Esophagus squamous epithelium (tissue), 4 donors: ENCODE data around the gene CAVIN1.

Source experiments
- POLR2A ChIP-seq, 4 donors: fragments of 450-650 bp; IDR thresholded peaks; one replicate each; pipeline ENCODE4 v1.6.1; 2017; ENCODE audit warnings: antibody characterized with exemption in 4 of 4, mild to moderate bottlenecking in 4 of 4, moderate library complexity in 3 of 4
- TF ChIP-seq, protein P1 (sequence below), 6 experiments: fragments of 450-650 bp in 4 of 6; fragments of 200-600 bp in 2 of 6; sonication (generic) in 2 of 6; IDR thresholded peaks; one replicate each; pipeline ENCODE4 v1.5.1; 2016 to 2019; ENCODE audit warnings: antibody characterized with exemption in 6 of 6, mild to moderate bottlenecking in 4 of 6, moderate library complexity in 4 of 6

DNA sequence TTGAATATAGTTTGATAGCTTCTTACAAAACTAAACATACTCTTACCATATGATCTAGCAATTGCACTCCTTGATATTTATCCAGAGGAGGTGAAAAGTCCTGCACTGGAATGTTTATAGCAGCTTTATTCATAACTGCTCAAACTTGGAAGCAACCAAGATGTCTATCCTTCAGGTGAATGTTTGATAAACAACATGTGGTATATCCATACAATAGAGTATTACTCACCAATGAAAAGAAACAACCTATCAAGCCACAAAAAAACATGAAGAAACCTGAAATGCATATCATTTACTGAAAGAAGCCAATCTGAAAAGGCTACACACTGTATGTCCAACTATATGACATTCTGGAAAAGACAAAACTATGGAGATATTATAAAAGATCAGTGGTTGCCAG lies 50.9 kb downstream of the CAVIN1 start:
- no peak for TF ChIP-seq POLR2A (IDR thresholded peaks at IDR 0.05)
- TF ChIP-seq, protein P1, sequence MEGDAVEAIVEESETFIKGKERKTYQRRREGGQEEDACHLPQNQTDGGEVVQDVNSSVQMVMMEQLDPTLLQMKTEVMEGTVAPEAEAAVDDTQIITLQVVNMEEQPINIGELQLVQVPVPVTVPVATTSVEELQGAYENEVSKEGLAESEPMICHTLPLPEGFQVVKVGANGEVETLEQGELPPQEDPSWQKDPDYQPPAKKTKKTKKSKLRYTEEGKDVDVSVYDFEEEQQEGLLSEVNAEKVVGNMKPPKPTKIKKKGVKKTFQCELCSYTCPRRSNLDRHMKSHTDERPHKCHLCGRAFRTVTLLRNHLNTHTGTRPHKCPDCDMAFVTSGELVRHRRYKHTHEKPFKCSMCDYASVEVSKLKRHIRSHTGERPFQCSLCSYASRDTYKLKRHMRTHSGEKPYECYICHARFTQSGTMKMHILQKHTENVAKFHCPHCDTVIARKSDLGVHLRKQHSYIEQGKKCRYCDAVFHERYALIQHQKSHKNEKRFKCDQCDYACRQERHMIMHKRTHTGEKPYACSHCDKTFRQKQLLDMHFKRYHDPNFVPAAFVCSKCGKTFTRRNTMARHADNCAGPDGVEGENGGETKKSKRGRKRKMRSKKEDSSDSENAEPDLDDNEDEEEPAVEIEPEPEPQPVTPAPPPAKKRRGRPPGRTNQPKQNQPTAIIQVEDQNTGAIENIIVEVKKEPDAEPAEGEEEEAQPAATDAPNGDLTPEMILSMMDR (IDR thresholded peaks at IDR 0.05), result no peak
